OCI-LY3 (cell line): ENCODE results near the gene SLCO4A1.

Source experiments
- H2AFZ ChIP-seq: fragments of 200-600, 300-600 bp; shearing (Covaris generic); 2 replicates; pipeline ENCODE4 v1.6.0; 2014; ENCODE audit warnings: antibody characterized with exemption, low read depth, low read length
- H3K27ac ChIP-seq: fragments of 200-600, 300-600 bp; sonication (generic); 2 replicates; pipeline ENCODE4 v1.5.1; 2014; ENCODE audit warnings: mild to moderate bottlenecking, low read length, moderate library complexity, mixed read lengths
- H3K27me3 ChIP-seq: fragments of 200-600, 300-600 bp; sonication (generic); 2 replicates; pipeline ENCODE4 v1.6.1; 2014; ENCODE audit warnings: low read depth, low read length, mixed read lengths
- H3K36me3 ChIP-seq: fragments of 200-600, 300-600 bp; sonication (generic); replicated peaks from 2 replicates; pipeline ENCODE3; 2014; ENCODE audit warnings: low read depth, low read length, mixed read lengths
- H3K4me1 ChIP-seq: fragments of 300-600, 200-600 bp; sonication (generic); 2 replicates; pipeline ENCODE4 v1.6.1; 2014; ENCODE audit warnings: low read length, mixed read lengths
- H3K4me2 ChIP-seq: fragments of 200-600, 300-600 bp; sonication (generic); 2 replicates; pipeline ENCODE4 v1.6.1; 2014; ENCODE audit warnings: low read length, mixed read lengths
- H3K4me3 ChIP-seq: fragments of 300-600, 200-600 bp; sonication (generic); 2 replicates; pipeline ENCODE4 v1.5.1; 2014; ENCODE audit warnings: antibody characterized with exemption, mild to moderate bottlenecking, low read length, moderate library complexity
- H3K79me2 ChIP-seq: fragments of 300-600, 200-600 bp; shearing (Covaris generic); 2 replicates; pipeline ENCODE4 v1.6.1; 2014; ENCODE audit warnings: mild to moderate bottlenecking, low read length, mixed read lengths
- H3K9ac ChIP-seq: fragments of 300-600, 200-600 bp; shearing (Covaris generic); 2 replicates; pipeline ENCODE4 v1.6.0; 2014; ENCODE audit warnings: mild to moderate bottlenecking, low read length, moderate library complexity
- H3K9me3 ChIP-seq: fragments of 200-600, 300-600 bp; shearing (Covaris generic); 2 replicates; pipeline ENCODE4 v1.6.1; 2014; ENCODE audit warnings: low read length, mixed read lengths; ENCODE audit not compliant: insufficient read depth
- H4K20me1 ChIP-seq: fragments of 200-600, 300-600 bp; sonication (generic); 2 replicates; pipeline ENCODE4 v1.6.1; 2016; ENCODE audit warnings: low read length, mixed read lengths; ENCODE audit not compliant: insufficient read depth
- CTCF ChIP-seq: fragments of 200-600, 300-600 bp; sonication (generic); IDR thresholded peaks from 2 replicates; pipeline ENCODE4 v1.5.1; 2014; ENCODE audit warnings: antibody characterized with exemption, low read length, low read depth
- EZH2phosphoT487 ChIP-seq: fragments of 200-600 bp; shearing (Covaris generic); IDR thresholded peaks from 2 replicates; pipeline ENCODE4 v1.6.1; 2018; ENCODE audit warnings: antibody characterized with exemption, mixed run types, low read depth

SLCO4A1 gene

GRCh38 chr20:62716941-62717310 lies 74.6 kb downstream of the SLCO4A1 start:
- Histone ChIP-seq H3K27ac (no peak overlapping the region), H3K9ac (no peak overlapping the region), H3K27me3 (peaks cover 28% of the 10 kb centered on the region), H3K4me2 (no peak overlapping the region), H3K9me3 (peaks cover 8% of the 10 kb centered on the region; the same call in 1 of the 2 replicates), H2AFZ (no peak overlapping the region), H4K20me1 (no peaks in the 10 kb centered on the region), H3K4me1 (peaks cover 7% of the 10 kb centered on the region), H3K36me3 (no peaks in the 10 kb centered on the region), H3K4me3 (no peak overlapping the region), H3K79me2 (no peaks in the 10 kb centered on the region)
- no peak for TF ChIP-seq EZH2phosphoT487

- Histone ChIP-seq H3K4me3 (no peak overlapping the region), H4K20me1 (no peaks in the 10 kb centered on the region), H3K4me1 (peaks cover 9% of the 10 kb centered on the region), H2AFZ (no peak overlapping the region), H3K9ac (no peak overlapping the region), H3K36me3 (no peaks in the 10 kb centered on the region), H3K27me3 (peaks cover 38% of the 10 kb centered on the region), H3K9me3 (peaks cover 8% of the 10 kb centered on the region; the same call in 1 of the 2 replicates), H3K79me2 (no peaks in the 10 kb centered on the region), H3K4me2 (no peak overlapping the region), H3K27ac (no peak overlapping the region)
- TF ChIP-seq EZH2phosphoT487 (no peak), CTCF (no peak)
Measured at GRCh38 chr20:62717933-62718332, 75.6 kb downstream of the SLCO4A1 start.

GRCh38 chr20:62718546-62718945 lies 76.2 kb downstream of the SLCO4A1 start:
- Histone ChIP-seq H4K20me1 (no peaks in the 10 kb centered on the region), H3K4me2 (no peak overlapping the region), H3K4me3 (no peak overlapping the region), H3K9me3 (peaks cover 8% of the 10 kb centered on the region; the same call in 1 of the 2 replicates), H3K9ac (no peak overlapping the region), H3K27ac (no peak overlapping the region), H3K79me2 (no peaks in the 10 kb centered on the region), H3K27me3 (peaks cover 42% of the 10 kb centered on the region), H2AFZ (no peak overlapping the region), H3K4me1 (peaks cover 9% of the 10 kb centered on the region), H3K36me3 (no peaks in the 10 kb centered on the region)
- TF ChIP-seq CTCF (no peak), EZH2phosphoT487 (no peak)

GRCh38 chr20:62719250-62719935 lies 77.1 kb downstream of the SLCO4A1 start:
- no peak overlapping the region for H3K4me3 ChIP-seq
- peaks cover 8% of the 10 kb centered on the region; the same call in 1 of the 2 replicates for H3K9me3 ChIP-seq
- no peak overlapping the region for H3K4me2 ChIP-seq
- no peaks in the 10 kb centered on the region for H3K79me2 ChIP-seq
- H3K36me3 ChIP-seq = no peaks in the 10 kb centered on the region
- peaks cover 9% of the 10 kb centered on the region for H3K4me1 ChIP-seq
- H4K20me1 ChIP-seq = no peaks in the 10 kb centered on the region
- no peak overlapping the region for H3K9ac ChIP-seq
- TF ChIP-seq EZH2phosphoT487 (no peak), CTCF (no peak)
- no peak overlapping the region for H3K27ac ChIP-seq
- peaks cover 44% of the 10 kb centered on the region for H3K27me3 ChIP-seq
- no peak overlapping the region for H2AFZ ChIP-seq
